HEK293 (cell line): ENCODE measurements around the gene RNF115.

Experiments used
- CTCF ChIA-PET: fragments of 350-600 bp; formaldehyde crosslinking; extraction: SDS; loops from one replicate; lab custom pipeline; 2021; ENCODE audit warnings: antibody characterized with exemption; lab: Yijun Ruan, JAX
- POLR2A ChIA-PET: fragments of 300-600 bp; formaldehyde crosslinking; extraction: SDS; loops from one replicate; lab custom pipeline; 2020; ENCODE audit warnings: antibody characterized with exemption, inconsistent platforms; lab: Yijun Ruan, JAX
- H3K27ac ChIP-seq: fragments of 200-500 bp; sonication (Bioruptor generic); 2 replicates; pipeline ENCODE4 v1.5.1; 2014; ENCODE audit warnings: low read depth, low read length, control low read depth, inconsistent platforms; ENCODE audit errors: extremely low read depth
- H3K36me3 ChIP-seq, 2 experiments: fragments of 200-500 bp in 1 of 2; sonication (Bioruptor generic) in 1 of 2; 1 replicate in 1 of 2; 2 replicates in 1 of 2; pipeline ENCODE4 v1.5.1; 2014 to 2017; ENCODE audit warnings: inconsistent platforms in 2 of 2, low read length in 2 of 2; ENCODE audit not compliant: control insufficient read depth in 2 of 2, insufficient read depth in 1 of 2
- H3K4me1 ChIP-seq: fragments of 200-500 bp; sonication (Bioruptor generic); 2 replicates; pipeline ENCODE4 v1.5.1; 2014; ENCODE audit warnings: mild to moderate bottlenecking, low read length, inconsistent platforms; ENCODE audit not compliant: control insufficient read depth, insufficient read depth
- H3K4me3 ChIP-seq: 2 replicates; pipeline ENCODE4 v1.5.1; 2011; ENCODE audit warnings: low read depth, mild to moderate bottlenecking, control low read depth, low read length, moderate library complexity
- H3K9me3 ChIP-seq: fragments of 200-500 bp; sonication (Bioruptor generic); 2 replicates; pipeline ENCODE4 v1.5.1; 2014; ENCODE audit warnings: low read depth, low read length, inconsistent platforms; ENCODE audit not compliant: control insufficient read depth, insufficient read depth
- BCL11A ChIP-seq: fragments of 450-650 bp; formaldehyde crosslinking; IDR thresholded peaks from 2 replicates; pipeline ENCODE4 v1.5.1; 2016; ENCODE audit warnings: low read depth, missing biosample characterization, missing genetic modification characterization
- ELK4 ChIP-seq: IDR thresholded peaks from 2 replicates; pipeline ENCODE4 v1.6.1; 2011; ENCODE audit warnings: mild to moderate bottlenecking, low read depth, low read length, borderline replicate concordance
- FEZF1 ChIP-seq: fragments of 450-650 bp; formaldehyde crosslinking; IDR thresholded peaks from 2 replicates; pipeline ENCODE4 v1.5.1; 2016; ENCODE audit warnings: missing biosample characterization, missing genetic modification characterization
- GLI4 ChIP-seq: fragments of 450-650 bp; formaldehyde crosslinking; IDR thresholded peaks from 2 replicates; pipeline ENCODE4 v1.5.1; 2016; ENCODE audit warnings: missing biosample characterization, missing genetic modification characterization
- GLIS2 ChIP-seq: fragments of 450-650 bp; formaldehyde crosslinking; IDR thresholded peaks from 2 replicates; pipeline ENCODE4 v1.5.1; 2016; ENCODE audit warnings: missing biosample characterization, missing genetic modification characterization
- HOXC10 ChIP-seq: sonication (generic); formaldehyde crosslinking; IDR thresholded peaks from 2 replicates; pipeline ENCODE4 v1.8.1; 2023; ENCODE audit warnings: mild to moderate bottlenecking, missing genetic modification reagents
- KLF10 ChIP-seq: fragments of 450-650 bp; IDR thresholded peaks from 2 replicates; pipeline ENCODE4 v1.5.1; 2018; ENCODE audit warnings: missing biosample characterization, mild to moderate bottlenecking, missing genetic modification characterization
- MEIS1 ChIP-seq: sonication (generic); formaldehyde crosslinking; IDR thresholded peaks from 2 replicates; pipeline ENCODE4 v1.8.1; 2022; ENCODE audit warnings: missing genetic modification reagents, mild to moderate bottlenecking, borderline replicate concordance
- SALL2 ChIP-seq: fragments of 450-650 bp; formaldehyde crosslinking; IDR thresholded peaks from 2 replicates; pipeline ENCODE4 v1.5.0; 2017; ENCODE audit warnings: missing biosample characterization, mild to moderate bottlenecking, missing genetic modification characterization, borderline replicate concordance
- WT1 ChIP-seq: fragments of 450-650 bp; formaldehyde crosslinking; IDR thresholded peaks from 2 replicates; pipeline ENCODE4 v1.5.1; 2016; ENCODE audit warnings: missing biosample characterization, missing genetic modification characterization
- ZBTB1 ChIP-seq: fragments of 450-650 bp; formaldehyde crosslinking; IDR thresholded peaks from 2 replicates; pipeline ENCODE4 v1.5.1; 2016; ENCODE audit warnings: missing biosample characterization, missing genetic modification characterization
- ZBTB11 ChIP-seq: fragments of 450-650 bp; formaldehyde crosslinking; conservative IDR thresholded peaks from 2 replicates; pipeline ENCODE4 v1.5.1; 2016; ENCODE audit warnings: low read depth, missing biosample characterization, missing genetic modification characterization
- ZBTB20 ChIP-seq: fragments of 450-650 bp; formaldehyde crosslinking; IDR thresholded peaks from 2 replicates; pipeline ENCODE4 v1.5.1; 2016; ENCODE audit warnings: missing biosample characterization, missing genetic modification characterization
- ZNF169 ChIP-seq: fragments of 450-650 bp; formaldehyde crosslinking; IDR thresholded peaks from 2 replicates; pipeline ENCODE4 v1.5.1; 2016; ENCODE audit warnings: missing biosample characterization, missing genetic modification characterization
- ZNF23 ChIP-seq: fragments of 450-650 bp; formaldehyde crosslinking; IDR thresholded peaks from 2 replicates; pipeline ENCODE4 v1.5.1; 2016; ENCODE audit warnings: missing biosample characterization, missing genetic modification characterization, borderline replicate concordance
- ZNF266 ChIP-seq: fragments of 450-650 bp; formaldehyde crosslinking; IDR thresholded peaks from 2 replicates; pipeline ENCODE4 v1.5.1; 2016; ENCODE audit warnings: missing biosample characterization, missing genetic modification characterization, low read depth
- ZNF274 ChIP-seq, 2 experiments: fragments of 200-500 bp in 1 of 2; fragments of 450-650 bp in 1 of 2; sonication (Bioruptor generic) in 1 of 2; formaldehyde crosslinking in 1 of 2; IDR thresholded peaks; 2 replicates each; pipeline versions ENCODE4 v1.5.1 to v1.6.1; 2014 to 2016; ENCODE audit warnings: borderline replicate concordance in 1 of 2, inconsistent platforms in 1 of 2, low read length in 1 of 2, missing biosample characterization in 1 of 2, missing genetic modification characterization in 1 of 2
- ZNF324 ChIP-seq: fragments of 450-650 bp; formaldehyde crosslinking; IDR thresholded peaks from 2 replicates; pipeline ENCODE4 v1.5.1; 2016; ENCODE audit warnings: missing biosample characterization, missing genetic modification characterization
- ZNF335 ChIP-seq: fragments of 450-650 bp; formaldehyde crosslinking; conservative IDR thresholded peaks from 2 replicates; pipeline ENCODE4 v1.5.1; 2016; ENCODE audit warnings: missing biosample characterization, missing genetic modification characterization
- ZNF362 ChIP-seq: fragments of 450-650 bp; formaldehyde crosslinking; IDR thresholded peaks from 2 replicates; pipeline ENCODE4 v1.5.1; 2016; ENCODE audit warnings: missing biosample characterization, missing genetic modification characterization
- ZNF433 ChIP-seq: fragments of 450-650 bp; formaldehyde crosslinking; IDR thresholded peaks from 2 replicates; pipeline ENCODE4 v1.5.1; 2016; ENCODE audit warnings: missing biosample characterization, missing genetic modification characterization, low read depth
- ZNF529 ChIP-seq: fragments of 450-650 bp; formaldehyde crosslinking; IDR thresholded peaks from 2 replicates; pipeline ENCODE4 v1.5.1; 2017; ENCODE audit warnings: missing genetic modification characterization, missing biosample characterization; ENCODE audit not compliant: insufficient replicate concordance
- ZNF544 ChIP-seq: fragments of 450-650 bp; formaldehyde crosslinking; IDR thresholded peaks from 2 replicates; pipeline ENCODE4 v1.5.0; 2017; ENCODE audit warnings: missing biosample characterization, missing genetic modification characterization
- ZNF555 ChIP-seq: fragments of 450-650 bp; formaldehyde crosslinking; conservative IDR thresholded peaks from 2 replicates; pipeline ENCODE4 v1.5.1; 2017; ENCODE audit warnings: missing biosample characterization, mild to moderate bottlenecking, missing genetic modification characterization, inconsistent platforms
- ZNF580 ChIP-seq: fragments of 450-650 bp; formaldehyde crosslinking; IDR thresholded peaks from 2 replicates; pipeline ENCODE4 v1.5.1; 2016; ENCODE audit warnings: missing biosample characterization, missing genetic modification characterization
- ZNF623 ChIP-seq: fragments of 450-650 bp; formaldehyde crosslinking; IDR thresholded peaks from 2 replicates; pipeline ENCODE4 v1.5.1; 2016; ENCODE audit warnings: missing biosample characterization, missing genetic modification characterization
- ZSCAN23 ChIP-seq: fragments of 450-650 bp; formaldehyde crosslinking; IDR thresholded peaks from 2 replicates; pipeline ENCODE4 v1.5.1; 2016; ENCODE audit warnings: missing biosample characterization, missing genetic modification characterization

The RNF115 gene

GRCh38 chr1:145826030-145826429, 2.1 kb upstream of the RNF115 start:
- no peak for TF ChIP-seq ZBTB11 (tag by site-specific recombination)
- no peak for TF ChIP-seq ZNF23 (tag by site-specific recombination)
- TF ChIP-seq SALL2 (tag by site-specific recombination), result no peak
- no peak for TF ChIP-seq ZNF362
- TF ChIP-seq HOXC10 (CRISPR knock-in tag), result no peak
- TF ChIP-seq ZNF555 (tag by site-specific recombination), result no peak
- TF ChIP-seq ZBTB20 (tag by site-specific recombination), result no peak
- TF ChIP-seq ZNF335, result no peak
- TF ChIP-seq ELK4, result no peak
- TF ChIP-seq BCL11A (tag by site-specific recombination), result no peak
- TF ChIP-seq WT1 (tag by site-specific recombination), result no peak
- no peak for TF ChIP-seq ZNF266 (tag by site-specific recombination)
- TF ChIP-seq GLI4 (tag by site-specific recombination), result no peak
- no peak for TF ChIP-seq MEIS1 (CRISPR knock-in tag)
- no peak for TF ChIP-seq ZBTB1 (tag by site-specific recombination)
- TF ChIP-seq ZNF274 (IDR thresholded peaks at IDR 0.05; ENCODE audit: low read length), result no peak
- no peak for TF ChIP-seq ZNF274 (tag by site-specific recombination; IDR thresholded peaks at IDR 0.05; ENCODE audit: borderline replicate concordance)
- TF ChIP-seq GLIS2, result no peak
- no peak for TF ChIP-seq ZNF580 (tag by site-specific recombination)
- TF ChIP-seq, all 188 proteins: peak for 0
- no peaks in the 10 kb centered on the region for H3K4me1 ChIP-seq
- no peaks in the 10 kb centered on the region for H3K9me3 ChIP-seq
- ChIA-PET POLR2A (interaction anchor here (1.4 kb wide), 1 partner anchor 19 kb away, joined by 4 read pairs; the partner anchor contains the start of gene NUDT17), CTCF (interaction anchor here (0.9 to 13.7 kb wide), 4 partner anchors 9 to 84 kb away, joined by 4 to 112 read pairs (median 6); partner anchors contain the start of gene NUDT17)
- no peak overlapping the region for H3K27ac ChIP-seq
- peaks cover 45 to 53% of the 10 kb centered on the region in 2 experiments for H3K36me3 ChIP-seq
- H3K4me3 ChIP-seq, result no peak overlapping the region

- CTCF ChIA-PET, result interaction anchor here (0.8 to 2.4 kb wide), 6 partner anchors 8 to 183 kb away, joined by 3 to 7 read pairs (median 4); partner anchors contain the start of gene NUDT17
- TF ChIP-seq ZNF529 (no peak), FEZF1 (tag by site-specific recombination) (no peak), ZNF433 (tag by site-specific recombination) (no peak), KLF10 (tag by site-specific recombination) (no peak), ZBTB11 (tag by site-specific recombination) (no peak), ZNF544 (no peak), ZSCAN23 (no peak), ZNF169 (tag by site-specific recombination) (no peak), ZNF324 (tag by site-specific recombination) (no peak), ZNF623 (tag by site-specific recombination) (no peak)
These were observed 576 bp upstream of the RNF115 start for GRCh38 chr1:145824499-145824842.

More at GRCh38 chr1:145824499-145824842, 576 bp upstream of the RNF115 start:
- H3K4me3 ChIP-seq, result peak overlapping the region; percentile 92
- H3K27ac ChIP-seq, result peak overlapping the region; percentile 81
- no peaks in the 10 kb centered on the region for H3K9me3 ChIP-seq
- H3K4me1 ChIP-seq, result no peaks in the 10 kb centered on the region
- H3K36me3 ChIP-seq, result peaks cover 33 to 37% of the 10 kb centered on the region in 2 experiments
- POLR2A ChIA-PET, result interaction anchor here (1.0 to 2.1 kb wide), 14 partner anchors 10 to 140 kb away, joined by 3 to 23 read pairs (median 4); partner anchors contain the start of genes ANKRD34A, NUDT17, PIAS3 and POLR3GL
